Superior temporal gyrus (tissue), 1 donor: ENCODE results near the gene TBX4.

ENCODE experiments used
- DNase-seq: peaks from one replicate; pipeline ENCODE4 v3.0.0-alpha.2; 2016; ENCODE audit errors: extremely low spot score

Gene TBX4

GRCh38 chr17:61465550-61466237, 13.5 kb downstream of the TBX4 start:
- no peak for DNase-seq

GRCh38 chr17:61466246-61466645, 14.0 kb downstream of the TBX4 start:
- DNase-seq, result no peak

- no peak for DNase-seq
Measured at GRCh38 chr17:61467416-61468262, 15.4 kb downstream of the TBX4 start.

GRCh38 chr17:61468263-61468907, 16.2 kb downstream of the TBX4 start:
- DNase-seq, result no peak

- DNase-seq, result no peak
Measured at GRCh38 chr17:61469474-61469873, 17.3 kb downstream of the TBX4 start.

GRCh38 chr17:61469949-61470348, 17.7 kb downstream of the TBX4 start:
- no peak for DNase-seq

GRCh38 chr17:61470530-61471136, 18.4 kb downstream of the TBX4 start:
- no peak for DNase-seq

- no peak for DNase-seq
Measured at GRCh38 chr17:61474235-61474927, 22.2 kb downstream of the TBX4 start.

GRCh38 chr17:61474934-61475333, 22.7 kb downstream of the TBX4 start:
- no peak for DNase-seq

GRCh38 chr17:61475726-61476125, 23.5 kb downstream of the TBX4 start:
- DNase-seq, result no peak

GRCh38 chr17:61476476-61477203, 24.4 kb downstream of the TBX4 start:
- DNase-seq, result no peak

- no peak for DNase-seq
Measured at GRCh38 chr17:61477204-61477834, 25.1 kb downstream of the TBX4 start.

- DNase-seq, result no peak
Measured at GRCh38 chr17:61478026-61478789, 26.0 kb downstream of the TBX4 start.

GRCh38 chr17:61478790-61479492, 26.7 kb downstream of the TBX4 start:
- DNase-seq, result no peak

GRCh38 chr17:61479493-61480413, 27.5 kb downstream of the TBX4 start:
- DNase-seq, result no peak

- no peak for DNase-seq
Measured at GRCh38 chr17:61480414-61480807, 28.2 kb downstream of the TBX4 start.

GRCh38 chr17:61481421-61481820, 29.2 kb downstream of the TBX4 start:
- DNase-seq, result no peak

GRCh38 chr17:61482467-61482866, 30.2 kb downstream of the TBX4 start:
- DNase-seq, result no peak
